HL-60 (cell line): ENCODE measurements around the gene SFMBT1.

Source experiments
- DNase-seq, 2 experiments: peaks; one replicate each; pipeline ENCODE4 v3.0.0-alpha.2; 2010 to 2020; ENCODE audit warnings: low read depth in 1 of 2, low spot score in 1 of 2
- H3K27ac ChIP-seq: fragments of 250-450 bp; sonication (Bioruptor Pico); replicated peaks from 2 replicates; pipeline ENCODE4 v1.5.1; 2020; ENCODE audit warnings: mild to moderate bottlenecking, moderate library complexity
- H3K27me3 ChIP-seq: fragments of 250-450 bp; sonication (Bioruptor Pico); 2 replicates; pipeline ENCODE4 v1.5.1; 2021; ENCODE audit warnings: mild to moderate bottlenecking, moderate library complexity; ENCODE audit not compliant: insufficient read depth, poor library complexity, severe bottlenecking
- H3K4me3 ChIP-seq: replicated peaks from 2 replicates; pipeline ENCODE4 v1.5.1; 2011; ENCODE audit warnings: mild to moderate bottlenecking, control low read depth, low read length; ENCODE audit not compliant: insufficient read depth
- GABPA ChIP-seq: IDR thresholded peaks from 2 replicates; pipeline ENCODE4 v1.6.1; 2012; ENCODE audit warnings: low read depth
- POLR2AphosphoS5 ChIP-seq: IDR thresholded peaks from 2 replicates; pipeline ENCODE4 v1.6.1; 2012; ENCODE audit warnings: low read depth
- REST ChIP-seq: IDR thresholded peaks from 2 replicates; pipeline ENCODE4 v1.6.1; 2012; ENCODE audit warnings: low read depth; ENCODE audit not compliant: insufficient replicate concordance
- SPI1 ChIP-seq: IDR thresholded peaks from 2 replicates; pipeline ENCODE4 v1.6.1; 2012; ENCODE audit warnings: low read depth, mild to moderate bottlenecking, borderline replicate concordance
- TF ChIP-seq, protein P1 (sequence below): IDR thresholded peaks from one replicate; pipeline ENCODE4 v1.5.1; 2011; ENCODE audit warnings: low read length, control low read depth, inconsistent platforms; ENCODE audit not compliant: insufficient read depth

The SFMBT1 gene

DNA sequence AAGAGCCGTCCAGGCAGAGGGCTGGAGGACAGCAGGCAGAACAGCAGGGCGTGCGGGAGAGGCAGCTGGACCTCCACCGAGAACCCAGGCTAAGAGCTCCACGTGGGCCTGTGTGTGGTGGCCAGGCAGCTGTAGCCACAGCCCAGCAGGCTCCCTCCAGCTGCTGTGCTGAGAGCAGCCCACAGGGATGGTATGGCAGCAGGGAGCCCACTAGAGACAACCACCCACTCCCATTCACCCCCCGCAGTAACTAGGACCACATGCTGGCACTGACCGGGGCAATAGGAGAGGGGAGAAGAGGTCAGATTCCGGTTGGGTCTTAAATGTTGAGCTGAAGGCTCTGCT, 185.5 kb downstream of the SFMBT1 start:
- no peak for DNase-seq
- Histone ChIP-seq H3K27ac (no peak overlapping the region), H3K4me3 (no peak overlapping the region), H3K27me3 (no peaks in the 10 kb centered on the region)
- TF ChIP-seq POLR2AphosphoS5 (no peak), REST (no peak), SPI1 (no peak), GABPA (no peak)
- TF ChIP-seq, protein P1, sequence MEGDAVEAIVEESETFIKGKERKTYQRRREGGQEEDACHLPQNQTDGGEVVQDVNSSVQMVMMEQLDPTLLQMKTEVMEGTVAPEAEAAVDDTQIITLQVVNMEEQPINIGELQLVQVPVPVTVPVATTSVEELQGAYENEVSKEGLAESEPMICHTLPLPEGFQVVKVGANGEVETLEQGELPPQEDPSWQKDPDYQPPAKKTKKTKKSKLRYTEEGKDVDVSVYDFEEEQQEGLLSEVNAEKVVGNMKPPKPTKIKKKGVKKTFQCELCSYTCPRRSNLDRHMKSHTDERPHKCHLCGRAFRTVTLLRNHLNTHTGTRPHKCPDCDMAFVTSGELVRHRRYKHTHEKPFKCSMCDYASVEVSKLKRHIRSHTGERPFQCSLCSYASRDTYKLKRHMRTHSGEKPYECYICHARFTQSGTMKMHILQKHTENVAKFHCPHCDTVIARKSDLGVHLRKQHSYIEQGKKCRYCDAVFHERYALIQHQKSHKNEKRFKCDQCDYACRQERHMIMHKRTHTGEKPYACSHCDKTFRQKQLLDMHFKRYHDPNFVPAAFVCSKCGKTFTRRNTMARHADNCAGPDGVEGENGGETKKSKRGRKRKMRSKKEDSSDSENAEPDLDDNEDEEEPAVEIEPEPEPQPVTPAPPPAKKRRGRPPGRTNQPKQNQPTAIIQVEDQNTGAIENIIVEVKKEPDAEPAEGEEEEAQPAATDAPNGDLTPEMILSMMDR = no peak

GRCh38 chr3:52859686-52860423, 186.0 kb downstream of the SFMBT1 start:
- TF ChIP-seq POLR2AphosphoS5 (no peak), SPI1 (no peak), GABPA (no peak), REST (no peak)
- TF ChIP-seq, protein P1 = no peak
- H3K27ac ChIP-seq = no peak overlapping the region
- no peaks in the 10 kb centered on the region for H3K27me3 ChIP-seq
- DNase-seq = no peak
- no peak overlapping the region for H3K4me3 ChIP-seq

DNA sequence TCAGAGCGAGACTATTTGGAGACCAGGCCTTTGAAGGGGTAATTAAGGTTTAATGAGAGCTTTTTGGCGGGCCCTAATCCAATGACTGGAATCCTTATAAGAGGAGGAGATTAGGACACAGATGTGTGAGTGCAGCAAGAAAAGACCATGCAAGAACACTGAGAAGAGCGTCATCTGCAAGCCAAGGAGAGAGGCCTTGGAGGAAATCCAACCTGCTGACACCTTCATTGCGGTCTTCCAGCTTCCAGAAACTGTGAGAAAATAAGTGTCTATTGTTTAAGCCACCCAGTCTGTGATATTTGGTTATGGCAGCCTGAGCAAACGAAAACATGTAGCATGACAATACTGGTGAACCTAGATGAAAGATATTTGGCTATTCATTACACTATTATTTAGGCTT, 188.0 kb downstream of the SFMBT1 start:
- DNase-seq = no peak
- no peak for TF ChIP-seq SPI1
- TF ChIP-seq POLR2AphosphoS5 = no peak
- TF ChIP-seq, protein P1 = no peak
- no peak for TF ChIP-seq REST
- TF ChIP-seq GABPA = no peak
- H3K4me3 ChIP-seq = no peak overlapping the region
- H3K27me3 ChIP-seq = no peaks in the 10 kb centered on the region
- H3K27ac ChIP-seq = no peak overlapping the region
